Measurements from ENCODE around the gene RNF181. TPM values are rescaled to one million over a fixed set of nuclear protein-coding genes. Genes with fewer than 3 reads are reported as not detected.

The RNF181 gene
- total and polyA plus RNA-seq, 2 of the 8 experiments (the other 6 are each of a cell fraction or from before 2014, with no cell fraction given): 97.2 to 514 TPM

DNA sequence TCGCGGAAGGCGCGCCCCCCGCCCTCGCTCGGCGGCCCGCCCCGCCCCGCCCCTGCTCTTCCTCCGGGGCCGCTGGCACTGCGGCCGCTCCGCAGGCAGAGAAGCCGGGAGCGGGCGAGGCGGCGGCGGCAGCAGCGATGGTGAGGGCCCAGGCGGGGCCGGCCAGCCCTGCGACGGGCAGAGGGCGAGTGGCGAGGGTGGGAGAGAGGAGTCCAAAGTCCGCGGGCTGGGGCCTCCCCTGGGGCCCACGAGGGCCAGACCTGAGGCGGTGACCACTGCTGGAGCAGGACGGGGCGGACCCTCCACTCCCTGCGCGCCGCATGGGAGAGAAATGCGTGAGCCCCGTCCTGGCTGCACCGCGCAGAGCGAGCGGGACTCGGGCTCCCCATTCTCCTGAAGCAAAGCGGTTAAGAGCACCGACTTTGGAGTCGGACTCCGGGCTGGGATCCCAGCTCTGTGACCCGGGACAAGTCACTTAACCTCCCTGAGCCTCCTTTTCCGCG, 11.1 kb upstream of the RNF181 start, which contains the start of gene VAMP5 (continued):
- TF ChIP-seq EZH2 (IDR thresholded peaks at IDR 0.05; ENCODE audit: low read depth, low read length, severe bottlenecking): peak; percentile 57
- TF ChIP-seq, protein P1, sequence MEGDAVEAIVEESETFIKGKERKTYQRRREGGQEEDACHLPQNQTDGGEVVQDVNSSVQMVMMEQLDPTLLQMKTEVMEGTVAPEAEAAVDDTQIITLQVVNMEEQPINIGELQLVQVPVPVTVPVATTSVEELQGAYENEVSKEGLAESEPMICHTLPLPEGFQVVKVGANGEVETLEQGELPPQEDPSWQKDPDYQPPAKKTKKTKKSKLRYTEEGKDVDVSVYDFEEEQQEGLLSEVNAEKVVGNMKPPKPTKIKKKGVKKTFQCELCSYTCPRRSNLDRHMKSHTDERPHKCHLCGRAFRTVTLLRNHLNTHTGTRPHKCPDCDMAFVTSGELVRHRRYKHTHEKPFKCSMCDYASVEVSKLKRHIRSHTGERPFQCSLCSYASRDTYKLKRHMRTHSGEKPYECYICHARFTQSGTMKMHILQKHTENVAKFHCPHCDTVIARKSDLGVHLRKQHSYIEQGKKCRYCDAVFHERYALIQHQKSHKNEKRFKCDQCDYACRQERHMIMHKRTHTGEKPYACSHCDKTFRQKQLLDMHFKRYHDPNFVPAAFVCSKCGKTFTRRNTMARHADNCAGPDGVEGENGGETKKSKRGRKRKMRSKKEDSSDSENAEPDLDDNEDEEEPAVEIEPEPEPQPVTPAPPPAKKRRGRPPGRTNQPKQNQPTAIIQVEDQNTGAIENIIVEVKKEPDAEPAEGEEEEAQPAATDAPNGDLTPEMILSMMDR (IDR thresholded peaks at IDR 0.05; ENCODE audit: control extremely low read depth in 1 of 3, insufficient read depth in 1 of 3, low read depth in 1 of 3, low read length in 3 of 3): no peak
- peak; percentile 47; the same call in 1 of the 2 replicates for TF ChIP-seq TBP (IDR thresholded peaks at IDR 0.05; ENCODE audit: low read depth, low read length)
- no peak for TF ChIP-seq POLR2A (IDR thresholded peaks at IDR 0.05; ENCODE audit: control extremely low read depth in 1 of 2, low read depth in 2 of 2, low read length in 2 of 2)
- TF ChIP-seq KDM1A (IDR thresholded peaks at IDR 0.05; ENCODE audit: borderline replicate concordance, low read length): no peak
- TF ChIP-seq TAF1 (IDR thresholded peaks at IDR 0.05; ENCODE audit: low read depth, low read length): no peak

All from H1 (cell line).